Amygdala (tissue), 56 donors: ENCODE results near the gene SCGN.

Experiments
- DNase-seq, 56 donors: peaks; one replicate each; lab custom pipeline; 2025; lab: John Stamatoyannopoulos, UW

Gene SCGN

GRCh38 chr6:25639653-25640052 lies 12.4 kb upstream of the SCGN start:
- no peak for DNase-seq

DNA sequence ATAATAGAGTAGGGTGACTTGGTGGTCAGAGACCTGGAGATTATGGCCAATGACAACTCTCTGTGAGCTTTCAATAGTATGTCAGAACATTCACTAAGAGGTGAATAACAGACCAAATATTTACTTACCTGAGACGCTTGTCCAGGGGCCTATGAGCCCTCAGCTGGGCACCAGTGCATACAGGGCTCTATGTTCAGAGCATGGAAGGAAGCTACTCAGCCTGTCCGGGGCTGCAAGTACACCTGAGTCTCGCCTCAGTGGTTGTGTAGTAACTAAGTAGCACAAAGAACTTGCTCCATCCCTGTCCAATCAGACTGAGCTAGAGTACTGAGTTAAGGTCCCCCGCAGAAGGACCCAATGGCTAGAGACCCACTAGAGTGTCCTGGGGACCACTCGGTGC lies 11.6 kb upstream of the SCGN start:
- no peak for DNase-seq

DNA sequence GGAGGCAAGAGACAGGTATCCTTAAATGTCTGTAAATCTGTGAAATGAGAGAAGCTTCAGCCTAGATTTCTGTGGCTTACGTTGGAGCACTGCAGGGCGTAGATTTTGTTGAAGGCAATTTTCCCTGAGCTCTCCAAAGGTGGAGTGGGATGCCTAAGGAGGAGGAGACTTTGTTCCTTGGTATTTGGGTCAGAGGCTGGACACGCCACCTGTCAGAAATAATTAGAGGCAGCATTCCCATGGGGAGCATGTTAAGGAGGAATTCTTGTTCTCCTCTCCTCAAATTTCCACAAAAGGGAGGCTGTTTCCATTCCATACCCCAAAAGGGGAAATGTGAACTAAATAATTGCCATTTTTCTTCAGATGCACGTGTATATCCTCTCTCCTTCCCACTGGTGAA lies 11.1 kb upstream of the SCGN start:
- no peak for DNase-seq

DNA sequence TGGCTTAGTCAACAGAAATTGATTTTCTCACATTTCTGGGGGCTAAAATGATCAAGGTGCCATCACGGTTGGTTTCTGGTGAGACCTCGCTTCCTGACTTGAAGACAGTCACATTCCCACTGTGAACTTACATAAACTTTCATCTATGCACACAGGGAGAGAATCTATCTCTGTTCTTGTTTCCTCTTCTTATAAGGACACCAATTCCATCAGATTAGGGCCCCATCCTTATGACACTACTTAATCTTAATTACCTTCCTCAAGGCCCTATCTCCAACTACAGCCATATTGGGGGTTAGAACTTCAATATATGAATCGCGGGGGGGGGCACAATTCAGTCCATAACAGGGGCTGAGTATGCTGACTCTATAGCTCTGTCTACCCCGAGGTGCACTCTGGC lies 10.6 kb upstream of the SCGN start:
- no peak for DNase-seq

DNA sequence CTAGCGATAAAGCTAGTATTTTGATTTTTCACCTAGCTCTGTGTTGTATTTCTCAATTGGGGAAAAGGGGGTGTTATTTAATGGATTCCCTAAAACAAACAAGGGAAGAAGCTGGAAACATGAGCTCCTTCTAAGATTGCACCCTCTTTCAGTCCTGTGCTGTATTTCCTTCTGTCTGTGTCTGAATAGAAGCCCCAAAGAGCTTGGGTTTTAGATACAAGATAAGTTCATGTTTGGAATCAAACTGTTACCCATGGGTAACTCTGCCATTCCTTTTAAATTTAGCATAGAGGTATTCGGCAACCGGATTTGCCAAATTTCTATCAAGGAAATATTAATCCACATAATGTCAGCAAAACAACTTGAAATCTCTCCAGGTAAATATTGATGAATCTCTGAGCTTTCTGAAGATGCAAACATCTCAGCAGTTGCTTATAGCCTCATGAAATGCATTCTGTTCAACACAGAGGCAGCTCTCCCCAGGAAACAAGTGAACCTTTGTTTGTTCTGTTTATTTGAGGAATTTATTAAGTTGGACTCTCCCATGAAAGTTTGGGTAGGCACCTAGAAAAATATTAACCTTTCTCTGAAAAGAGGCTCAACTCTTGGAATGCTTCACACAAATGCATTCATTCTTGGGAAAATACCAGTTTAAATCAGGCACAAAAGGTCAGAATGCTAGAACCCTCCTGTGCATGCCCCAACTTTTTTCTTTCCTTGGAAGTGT lies 9.9 kb upstream of the SCGN start:
- DNase-seq: no peak

- DNase-seq: no peak
Measured at GRCh38 chr6:25642667-25643328, 9.2 kb upstream of the SCGN start.

GRCh38 chr6:25645916-25646315 lies 6.1 kb upstream of the SCGN start:
- no peak for DNase-seq

DNA sequence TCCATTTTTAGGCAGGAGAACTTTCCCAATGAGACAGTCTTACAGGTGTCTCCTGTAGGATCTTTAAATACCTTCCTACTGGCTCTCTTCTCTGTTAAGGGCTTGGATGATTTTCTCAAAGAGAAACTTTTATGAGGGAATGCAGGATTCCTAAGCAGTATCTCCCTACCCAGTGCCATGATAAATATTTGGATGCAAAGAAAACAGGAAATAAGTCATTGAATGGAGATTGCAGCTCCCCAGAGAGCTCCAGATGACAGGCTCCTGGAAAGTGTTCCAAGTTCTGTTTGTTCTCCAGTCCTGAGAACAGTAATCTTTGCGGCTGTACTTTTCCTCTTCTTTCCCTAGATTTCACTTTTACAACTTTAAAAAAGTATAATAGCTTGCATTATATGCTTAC lies 2.4 kb upstream of the SCGN start:
- no peak for DNase-seq

DNA sequence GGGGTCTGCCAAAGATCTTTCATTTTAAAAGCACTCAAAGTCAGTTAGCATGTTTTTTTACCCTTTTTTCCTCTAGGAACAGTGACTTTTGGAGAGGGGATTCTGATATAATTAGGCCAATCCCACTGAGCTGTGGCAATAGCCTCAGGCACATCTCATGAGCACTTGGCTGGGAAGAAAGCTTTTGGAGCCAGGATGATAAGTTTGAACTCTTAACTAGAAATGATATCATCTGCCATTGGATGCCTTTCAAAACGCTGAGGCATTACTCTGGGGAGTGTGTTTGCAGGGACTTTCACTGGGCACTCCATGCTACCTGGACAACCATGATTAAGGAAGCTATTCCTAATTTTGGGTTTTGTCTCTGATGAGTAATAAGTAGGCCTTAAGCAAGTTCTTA lies 3.7 kb downstream of the SCGN start:
- no peak for DNase-seq

DNA sequence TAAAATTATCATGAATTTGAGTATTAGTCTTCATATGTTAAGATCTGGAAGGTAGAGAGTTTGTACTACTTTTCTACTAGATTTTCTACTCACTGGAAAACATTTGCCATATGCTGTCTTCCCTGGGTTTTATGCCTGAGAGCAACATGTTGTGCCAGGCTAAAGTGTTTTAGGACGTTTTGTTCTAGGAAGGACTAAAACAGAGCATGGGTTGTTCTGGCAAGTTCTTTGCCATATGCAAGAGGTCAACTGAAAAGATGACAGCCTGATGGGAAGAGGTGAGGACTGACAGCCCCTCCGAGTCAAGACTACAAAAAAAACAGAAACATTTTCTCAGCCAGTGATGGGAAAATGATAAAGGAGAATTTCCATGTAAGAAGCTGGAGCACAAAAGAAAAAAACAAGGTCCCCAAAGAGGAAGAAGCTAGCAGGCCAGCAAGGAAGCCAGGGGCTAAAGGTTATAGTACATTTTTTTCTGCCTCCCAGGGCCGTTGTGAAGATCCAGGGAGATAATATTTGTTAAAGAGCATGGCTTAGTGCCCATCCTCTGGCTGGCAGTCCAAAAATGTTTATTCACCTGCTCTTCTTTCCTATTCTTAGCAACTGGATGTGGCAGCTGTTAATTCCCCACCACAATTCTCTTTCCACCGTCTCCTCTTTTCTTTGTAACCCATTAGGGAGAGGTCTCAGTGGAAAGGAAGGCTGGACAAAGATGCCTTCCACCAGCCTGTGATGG lies 7.8 kb downstream of the SCGN start:
- DNase-seq: no peak

GRCh38 chr6:25660512-25660911 lies 8.5 kb downstream of the SCGN start:
- DNase-seq: no peak

- DNase-seq: no peak
Measured at GRCh38 chr6:25661129-25661779, 9.2 kb downstream of the SCGN start.

GRCh38 chr6:25665455-25665854 lies 13.4 kb downstream of the SCGN start:
- DNase-seq: no peak

GRCh38 chr6:25669413-25669812 lies 17.4 kb downstream of the SCGN start:
- DNase-seq: no peak

- DNase-seq: no peak
Measured at GRCh38 chr6:25670208-25670607, 18.2 kb downstream of the SCGN start.

GRCh38 chr6:25670793-25671513 lies 18.9 kb downstream of the SCGN start:
- DNase-seq: no peak

- DNase-seq: no peak
Measured at GRCh38 chr6:25671652-25672051, 19.6 kb downstream of the SCGN start.

GRCh38 chr6:25675167-25675566 lies 23.2 kb downstream of the SCGN start:
- DNase-seq: no peak

- no peak for DNase-seq
Measured at GRCh38 chr6:25676775-25677174, 24.8 kb downstream of the SCGN start.

- DNase-seq: no peak
Measured at GRCh38 chr6:25681848-25682247, 29.8 kb downstream of the SCGN start.

- no peak for DNase-seq
Measured at GRCh38 chr6:25682324-25682723, 30.3 kb downstream of the SCGN start.
